ENCODE measurements around the gene PTGES3L. TPM values are rescaled to one million over a fixed set of nuclear protein-coding genes. Genes with fewer than 3 reads are reported as not detected.

PTGES3L gene
- total RNA-seq, 1 experiment from 2014 or later = 1.7 TPM

DNA sequence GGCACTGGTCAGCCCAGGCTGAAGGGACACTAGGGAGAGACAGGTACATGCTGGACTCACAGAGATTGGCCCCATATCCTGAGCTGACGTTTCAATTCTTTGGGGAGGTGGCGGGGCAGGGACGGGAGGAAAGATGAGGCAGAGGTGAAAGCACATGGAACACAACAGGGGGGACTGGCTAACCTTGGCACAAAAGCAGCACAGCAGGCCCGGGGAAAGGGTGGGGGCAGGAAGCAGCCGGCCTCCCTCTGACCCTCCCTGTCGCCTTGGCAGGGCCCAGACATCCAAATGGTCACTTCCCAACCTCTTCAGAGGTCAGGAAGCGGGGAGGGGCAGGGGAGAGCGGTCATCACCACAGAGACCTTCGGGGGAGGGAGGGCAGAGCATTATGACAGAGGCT, 35.7 kb upstream of the PTGES3L start:
- Histone ChIP-seq H3K4me2 (ENCODE audit: low read length) (no peak overlapping the region), H3K27ac (ENCODE audit: low read depth, low read length) (no peak overlapping the region), H3K9me3 (ENCODE audit: control insufficient read depth in 1 of 2, insufficient read depth in 1 of 2, low read depth in 1 of 2, low read length in 2 of 2) (no peaks in the 10 kb centered on the region), H3K27me3 (ENCODE audit: insufficient read depth, low read length) (no peaks in the 10 kb centered on the region), H2AFZ (ENCODE audit: low read depth, low read length, poor library complexity, severe bottlenecking) (no peak overlapping the region), H3K4me1 (ENCODE audit: control insufficient read depth in 1 of 2, insufficient read depth in 2 of 2, low read length in 2 of 2) (peaks cover 8 to 25% of the 10 kb centered on the region in 2 experiments; a peak in 3 of 4 replicates), H4K20me1 (ENCODE audit: insufficient read depth) (no peaks in the 10 kb centered on the region), H3K79me2 (ENCODE audit: insufficient read depth, low read length) (no peaks in the 10 kb centered on the region; the same call in 1 of the 2 replicates), H3K36me3 (ENCODE audit: control insufficient read depth in 1 of 2, insufficient read depth in 2 of 2, low read length in 2 of 2) (peaks cover 0 to 9% of the 10 kb centered on the region in 2 experiments; a peak in 3 of 4 replicates), H3K4me3 (replicated peaks in 1 of 2; ENCODE audit: low read depth in 1 of 2, low read length in 2 of 2) (no peak overlapping the region), H3K9ac (ENCODE audit: low read length) (no peak overlapping the region), H3K9me2 (ENCODE audit: insufficient read depth) (no peaks in the 10 kb centered on the region)
- RAD21 ChIA-PET (ENCODE audit: low non-redundant PET in 1 of 2, low total read pairs in 2 of 2, uncharacterized antibody in 2 of 2, unreplicated experiment in 2 of 2) = no interaction called here
- DNase-seq (ENCODE audit: low read depth, low spot score) (no peak), ATAC-seq (no peak)
- TF ChIP-seq POLR2AphosphoS5 (IDR thresholded peaks at IDR 0.05; ENCODE audit: low read depth, low read length) (0 out of 2 replicates have a peak, but pooled peaks have one; percentile 13), REST (IDR thresholded peaks at IDR 0.05; ENCODE audit: low read depth) (no peak)
- POLR2A ChIA-PET = no interaction called here
- no TSS peak for BruUV-seq (replicated peaks)
- CTCF ChIA-PET = no interaction called here
- intact Hi-C loops (cut with micrococcal nuclease) = no loop called here

- ATAC-seq (no peak), DNase-seq (ENCODE audit: low read depth, low spot score) (no peak)
- Histone ChIP-seq H3K9me3 (ENCODE audit: control insufficient read depth in 1 of 2, insufficient read depth in 1 of 2, low read depth in 1 of 2, low read length in 2 of 2) (no peaks in the 10 kb centered on the region), H3K9me2 (ENCODE audit: insufficient read depth) (no peaks in the 10 kb centered on the region), H3K27me3 (ENCODE audit: insufficient read depth, low read length) (no peaks in the 10 kb centered on the region), H3K4me2 (ENCODE audit: low read length) (no peak overlapping the region), H3K27ac (ENCODE audit: low read depth, low read length) (no peak overlapping the region), H3K4me3 (replicated peaks in 1 of 2; ENCODE audit: low read depth in 1 of 2, low read length in 2 of 2) (no peak overlapping the region), H3K36me3 (ENCODE audit: control insufficient read depth in 1 of 2, insufficient read depth in 2 of 2, low read length in 2 of 2) (peaks cover 0 to 9% of the 10 kb centered on the region in 2 experiments; a peak in 3 of 4 replicates), H4K20me1 (ENCODE audit: insufficient read depth) (no peaks in the 10 kb centered on the region), H3K79me2 (ENCODE audit: insufficient read depth, low read length) (no peaks in the 10 kb centered on the region), H2AFZ (ENCODE audit: low read depth, low read length, poor library complexity, severe bottlenecking) (no peak overlapping the region), H3K9ac (ENCODE audit: low read length) (no peak overlapping the region), H3K4me1 (ENCODE audit: control insufficient read depth in 1 of 2, insufficient read depth in 2 of 2, low read length in 2 of 2) (peaks cover 10 to 26% of the 10 kb centered on the region in 2 experiments; a peak in 3 of 4 replicates)
- intact Hi-C loops (cut with micrococcal nuclease) = no loop called here
- no peak for TF ChIP-seq ATF3 (IDR thresholded peaks at IDR 0.05)
- no peak for TF ChIP-seq RAD21 (IDR thresholded peaks at IDR 0.05; ENCODE audit: low read depth)
- no peak for TF ChIP-seq SRF (IDR thresholded peaks at IDR 0.05; ENCODE audit: low read depth)
- no peak for TF ChIP-seq TCF7L2 (IDR thresholded peaks at IDR 0.05; ENCODE audit: borderline replicate concordance, extremely low read depth, insufficient read depth, insufficient read length)
- TF ChIP-seq POLR2AphosphoS5 (IDR thresholded peaks at IDR 0.05; ENCODE audit: low read depth, low read length) = no peak
- no peak for TF ChIP-seq SIN3A (IDR thresholded peaks at IDR 0.05; ENCODE audit: low read depth)
- no peak for TF ChIP-seq ZFX (IDR thresholded peaks at IDR 0.05)
- TF ChIP-seq CBX3 (IDR thresholded peaks at IDR 0.05; ENCODE audit: low read depth) = no peak
- TF ChIP-seq EZH2 (IDR thresholded peaks at IDR 0.05) = no peak
- TF ChIP-seq EGR1 (IDR thresholded peaks at IDR 0.05; ENCODE audit: low read depth) = no peak
- TF ChIP-seq, protein P1, sequence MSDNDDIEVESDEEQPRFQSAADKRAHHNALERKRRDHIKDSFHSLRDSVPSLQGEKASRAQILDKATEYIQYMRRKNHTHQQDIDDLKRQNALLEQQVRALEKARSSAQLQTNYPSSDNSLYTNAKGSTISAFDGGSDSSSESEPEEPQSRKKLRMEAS (IDR thresholded peaks at IDR 0.05) = no peak
- TF ChIP-seq, protein P2, sequence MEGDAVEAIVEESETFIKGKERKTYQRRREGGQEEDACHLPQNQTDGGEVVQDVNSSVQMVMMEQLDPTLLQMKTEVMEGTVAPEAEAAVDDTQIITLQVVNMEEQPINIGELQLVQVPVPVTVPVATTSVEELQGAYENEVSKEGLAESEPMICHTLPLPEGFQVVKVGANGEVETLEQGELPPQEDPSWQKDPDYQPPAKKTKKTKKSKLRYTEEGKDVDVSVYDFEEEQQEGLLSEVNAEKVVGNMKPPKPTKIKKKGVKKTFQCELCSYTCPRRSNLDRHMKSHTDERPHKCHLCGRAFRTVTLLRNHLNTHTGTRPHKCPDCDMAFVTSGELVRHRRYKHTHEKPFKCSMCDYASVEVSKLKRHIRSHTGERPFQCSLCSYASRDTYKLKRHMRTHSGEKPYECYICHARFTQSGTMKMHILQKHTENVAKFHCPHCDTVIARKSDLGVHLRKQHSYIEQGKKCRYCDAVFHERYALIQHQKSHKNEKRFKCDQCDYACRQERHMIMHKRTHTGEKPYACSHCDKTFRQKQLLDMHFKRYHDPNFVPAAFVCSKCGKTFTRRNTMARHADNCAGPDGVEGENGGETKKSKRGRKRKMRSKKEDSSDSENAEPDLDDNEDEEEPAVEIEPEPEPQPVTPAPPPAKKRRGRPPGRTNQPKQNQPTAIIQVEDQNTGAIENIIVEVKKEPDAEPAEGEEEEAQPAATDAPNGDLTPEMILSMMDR (IDR thresholded peaks at IDR 0.05 in 2 of 3, conservative IDR thresholded peaks at IDR 0.05 in 1 of 3; ENCODE audit: borderline replicate concordance in 1 of 3, insufficient read depth in 1 of 3, low read depth in 2 of 3, low read length in 2 of 3) = no peak
- POLR2A ChIA-PET = interaction anchor here (0.7 to 0.9 kb wide), 2 partner anchors 9 to 17 kb away, joined by 3 read pairs; partner anchors contain the start of gene RPL27
- CTCF ChIA-PET = no interaction called here
- RAD21 ChIA-PET (ENCODE audit: low non-redundant PET in 1 of 2, low total read pairs in 2 of 2, uncharacterized antibody in 2 of 2, unreplicated experiment in 2 of 2) = no interaction called here
- TSS peak; percentile 39 for BruUV-seq (replicated peaks)
These were observed 35.0 kb upstream of the PTGES3L start for GRCh38 chr17:43014649-43015542.

All from HCT116 (cell line).